ENCODE results near the gene MTM1. TPM values are rescaled to one million over a fixed set of nuclear protein-coding genes. Genes with fewer than 3 reads are reported as not detected.

Gene MTM1
- total RNA-seq, 1 experiment from 2014 or later: 6.4 TPM

DNA sequence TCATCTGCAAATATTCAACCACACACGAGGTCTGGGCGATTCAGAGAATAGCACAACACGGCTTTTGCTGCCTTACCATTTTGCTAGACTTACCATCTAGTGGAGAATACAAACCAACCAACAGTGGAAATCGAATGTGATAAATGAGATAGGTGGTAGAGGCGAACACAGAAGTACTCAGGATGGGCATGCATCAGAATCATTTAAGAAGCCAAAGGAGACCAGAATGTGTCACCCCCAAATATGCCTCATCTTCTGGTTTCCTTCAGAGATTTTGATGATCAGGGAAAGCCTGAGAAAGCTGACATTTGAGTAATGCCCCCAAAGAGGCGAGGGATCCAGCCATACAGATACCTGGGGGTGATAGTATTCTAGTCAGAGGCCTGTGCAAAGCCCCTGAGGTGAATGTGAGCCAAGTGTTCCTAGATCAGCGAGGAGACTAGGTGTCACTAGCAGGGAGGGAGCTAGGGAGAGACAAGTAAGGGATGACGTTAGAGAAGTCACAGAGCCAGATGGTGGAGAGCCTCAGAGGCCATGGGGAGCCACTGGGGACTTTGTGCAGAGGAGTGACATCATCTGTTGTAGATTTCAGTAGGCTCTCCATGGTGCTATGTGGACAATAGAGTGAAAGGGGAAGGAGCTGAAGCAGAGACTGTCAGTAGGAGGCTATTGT lies 126.5 kb downstream of the MTM1 start:
- Histone ChIP-seq H2AFZ (ENCODE audit: low read length) (no peak overlapping the region), H3K9me3 (ENCODE audit: control insufficient read depth, low read depth, low read length) (peaks cover 6% of the 10 kb centered on the region), H2BK5ac (ENCODE audit: insufficient read length, low read length) (no peak overlapping the region), H4K5ac (ENCODE audit: insufficient read length, low read depth, low read length) (no peak overlapping the region), H3K56ac (ENCODE audit: insufficient read length, low read depth, low read length) (no peak overlapping the region), H3K79me1 (ENCODE audit: insufficient read depth, low read depth, low read length, poor library complexity, severe bottlenecking) (no peaks in the 10 kb centered on the region), H2AK5ac (ENCODE audit: insufficient read length, low read length) (no peak overlapping the region), H3K9ac (ENCODE audit: extremely low read depth, insufficient read length, low read length) (no peak overlapping the region), H3K4ac (ENCODE audit: low read depth, low read length) (no peak overlapping the region), H3K14ac (ENCODE audit: insufficient read depth, low read length) (no peak overlapping the region), H3K23ac (ENCODE audit: insufficient read length, low read depth, low read length) (no peak overlapping the region), H3K23me2 (ENCODE audit: insufficient read length, low read depth, low read length, poor library complexity, severe bottlenecking) (peaks cover 9% of the 10 kb centered on the region), H3K79me2 (ENCODE audit: insufficient read depth, low read length) (no peaks in the 10 kb centered on the region; the same call in 1 of the 2 replicates), H2BK120ac (ENCODE audit: low read depth, low read length, poor library complexity, severe bottlenecking) (no peak overlapping the region), H3K4me1 (ENCODE audit: insufficient read depth, low read length) (peaks cover 2% of the 10 kb centered on the region; the same call in 1 of the 2 replicates), H2BK12ac (ENCODE audit: insufficient read length, low read depth, low read length) (no peak overlapping the region), H3K4me2 (ENCODE audit: insufficient read depth, insufficient read length, low read length) (no peak overlapping the region), H2BK15ac (ENCODE audit: low read depth, low read length) (no peak overlapping the region), H4K20me1 (ENCODE audit: control insufficient read depth, insufficient read depth, insufficient read length) (no peaks in the 10 kb centered on the region), H4K91ac (ENCODE audit: insufficient read length, low read depth, low read length) (no peak overlapping the region), H3K27me3 (ENCODE audit: insufficient read depth, low read length) (no peaks in the 10 kb centered on the region), H4K8ac (replicated peaks; ENCODE audit: insufficient read length, low read depth, low read length) (no peak overlapping the region), H2BK20ac (ENCODE audit: low read depth, low read length, poor library complexity, severe bottlenecking) (no peak overlapping the region), H3K27ac (ENCODE audit: insufficient read length, low read depth, low read length) (no peak overlapping the region), H3K18ac (ENCODE audit: insufficient read length, low read depth, low read length) (no peak overlapping the region), H3T11ph (ENCODE audit: low read length) (no peak overlapping the region)
- Mint-ChIP-seq H3K4me1 (peaks cover 12 to 15% of the 10 kb centered on the region in 2 experiments), H3K27me3 (ENCODE audit: low read depth) (no peaks in the 10 kb centered on the region), H3K36me3 (ENCODE audit: insufficient read depth in 1 of 3, low read depth in 3 of 3) (peaks cover 0 to 21% (median 5%) of the 10 kb centered on the region in 3 experiments; a peak in 6 of 7 replicates), H3K9me3 (peaks cover 59 to 66% of the 10 kb centered on the region in 2 experiments), H3K4me3 (no peak overlapping the region), H3K27ac (no peak overlapping the region)
- TF ChIP-seq, protein P1, sequence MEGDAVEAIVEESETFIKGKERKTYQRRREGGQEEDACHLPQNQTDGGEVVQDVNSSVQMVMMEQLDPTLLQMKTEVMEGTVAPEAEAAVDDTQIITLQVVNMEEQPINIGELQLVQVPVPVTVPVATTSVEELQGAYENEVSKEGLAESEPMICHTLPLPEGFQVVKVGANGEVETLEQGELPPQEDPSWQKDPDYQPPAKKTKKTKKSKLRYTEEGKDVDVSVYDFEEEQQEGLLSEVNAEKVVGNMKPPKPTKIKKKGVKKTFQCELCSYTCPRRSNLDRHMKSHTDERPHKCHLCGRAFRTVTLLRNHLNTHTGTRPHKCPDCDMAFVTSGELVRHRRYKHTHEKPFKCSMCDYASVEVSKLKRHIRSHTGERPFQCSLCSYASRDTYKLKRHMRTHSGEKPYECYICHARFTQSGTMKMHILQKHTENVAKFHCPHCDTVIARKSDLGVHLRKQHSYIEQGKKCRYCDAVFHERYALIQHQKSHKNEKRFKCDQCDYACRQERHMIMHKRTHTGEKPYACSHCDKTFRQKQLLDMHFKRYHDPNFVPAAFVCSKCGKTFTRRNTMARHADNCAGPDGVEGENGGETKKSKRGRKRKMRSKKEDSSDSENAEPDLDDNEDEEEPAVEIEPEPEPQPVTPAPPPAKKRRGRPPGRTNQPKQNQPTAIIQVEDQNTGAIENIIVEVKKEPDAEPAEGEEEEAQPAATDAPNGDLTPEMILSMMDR (conservative IDR thresholded peaks at IDR 0.05): no peak
- WGBS (ENCODE audit: extremely low coverage, insufficient read length, low lambda C conversion rate): no CpG with 5 or more reads among the region's 8 CpGs
- no peak for DNase-seq

All from H9 (cell line).